HG02884 (cell line): ENCODE measurements around the gene OGG1.

ENCODE experiments used
- ATAC-seq: cut with Tn5 transposase; IDR thresholded peaks from one replicate; pipeline ENCODE4 v1.9.1; 2021; ENCODE audit warnings: mild to moderate bottlenecking, moderate library complexity; ENCODE audit not compliant: unreplicated experiment

The OGG1 gene

GRCh38 chr3:9781978-9782603, 32.3 kb downstream of the OGG1 start:
- ATAC-seq: no peak

GRCh38 chr3:9782770-9783169, 33.0 kb downstream of the OGG1 start:
- ATAC-seq: no peak

GRCh38 chr3:9783954-9784353, 34.2 kb downstream of the OGG1 start:
- ATAC-seq: no peak

- ATAC-seq: no peak
Measured at GRCh38 chr3:9784965-9785364, 35.2 kb downstream of the OGG1 start.

GRCh38 chr3:9785602-9786001, 35.9 kb downstream of the OGG1 start:
- ATAC-seq: no peak

- no peak for ATAC-seq
Measured at GRCh38 chr3:9786209-9786739, 36.5 kb downstream of the OGG1 start.

- ATAC-seq: no peak
Measured at GRCh38 chr3:9786825-9787669, 37.3 kb downstream of the OGG1 start.

GRCh38 chr3:9787714-9788113, 38.0 kb downstream of the OGG1 start:
- no peak for ATAC-seq

GRCh38 chr3:9791127-9791526, 41.4 kb downstream of the OGG1 start:
- ATAC-seq: no peak

- no peak for ATAC-seq
Measured at GRCh38 chr3:9791790-9792404, 42.1 kb downstream of the OGG1 start.

GRCh38 chr3:9792405-9793160, 42.8 kb downstream of the OGG1 start, which contains the start of the genes ARPC4 and TADA3:
TSS of gene ARPC4 (plus strand) at chr3:9793082. CDS start at chr3:9793122, 40 bp downstream.
TSS of gene TADA3 (minus strand) at chr3:9792473. CDS start at chr3:9791466, 1,007 bp downstream.
- ATAC-seq: peak; percentile 77

- ATAC-seq: no peak
Measured at GRCh38 chr3:9793161-9793781, 43.5 kb downstream of the OGG1 start.

GRCh38 chr3:9794400-9794799, 44.6 kb downstream of the OGG1 start:
- no peak for ATAC-seq

GRCh38 chr3:9795207-9795606, 45.5 kb downstream of the OGG1 start:
- ATAC-seq: no peak

GRCh38 chr3:9797196-9797945, 47.6 kb downstream of the OGG1 start:
- ATAC-seq: no peak

- ATAC-seq: no peak
Measured at GRCh38 chr3:9800529-9800928, 50.8 kb downstream of the OGG1 start.

- ATAC-seq: no peak
Measured at GRCh38 chr3:9803494-9803893, 53.7 kb downstream of the OGG1 start.

GRCh38 chr3:9804996-9805395, 55.2 kb downstream of the OGG1 start:
- no peak for ATAC-seq

GRCh38 chr3:9806137-9806536, 56.4 kb downstream of the OGG1 start:
- no peak for ATAC-seq
